Ecto neural progenitor cell (in vitro differentiated cells): Measurements from ENCODE around the gene CD200R1.
A peak's percentile ranks its signal among the peaks of the same experiment; 100 is the strongest.

Experiments
- DNase-seq: peaks from one replicate; pipeline ENCODE4 v3.0.0-alpha.2; 2018; ENCODE audit warnings: low spot score

Gene CD200R1

GRCh38 chr3:112974894-112975293 lies at the start of gene CD200R1:
CD200R1 (minus strand) TSS chr3:112975103; CDS start chr3:112974857, 246 bp downstream.
- no peak for DNase-seq

- DNase-seq: no peak
Measured at GRCh38 chr3:113021471-113021870, 46.6 kb upstream of the CD200R1 start.

- DNase-seq: peak; percentile 91
Measured at GRCh38 chr3:113019182-113020137, 44.6 kb upstream of the CD200R1 start.

- DNase-seq: no peak
Measured at GRCh38 chr3:113018536-113019181, 43.8 kb upstream of the CD200R1 start.

GRCh38 chr3:113013593-113013992 lies 38.7 kb upstream of the CD200R1 start:
- no peak for DNase-seq

GRCh38 chr3:113008117-113008516 lies 33.2 kb upstream of the CD200R1 start:
- DNase-seq: no peak

- DNase-seq: no peak
Measured at GRCh38 chr3:113006359-113007056, 31.6 kb upstream of the CD200R1 start.

GRCh38 chr3:113005611-113006010 lies 30.7 kb upstream of the CD200R1 start:
- DNase-seq: no peak

GRCh38 chr3:113002679-113003078 lies 27.8 kb upstream of the CD200R1 start:
- DNase-seq: no peak

GRCh38 chr3:113002037-113002436 lies 27.1 kb upstream of the CD200R1 start:
- no peak for DNase-seq

GRCh38 chr3:113000691-113001090 lies 25.8 kb upstream of the CD200R1 start:
- no peak for DNase-seq

- DNase-seq: no peak
Measured at GRCh38 chr3:112995800-112996199, 20.9 kb upstream of the CD200R1 start.

GRCh38 chr3:112990672-112991602 lies 16.0 kb upstream of the CD200R1 start, which contains the start of gene GTPBP8:
GTPBP8 (plus strand) TSS chr3:112990984; CDS start chr3:112991000, 16 bp downstream.
- peak; percentile 95 for DNase-seq

- DNase-seq: no peak
Measured at GRCh38 chr3:112987710-112988334, 12.9 kb upstream of the CD200R1 start.

GRCh38 chr3:112984485-112984884 lies 9.6 kb upstream of the CD200R1 start:
- no peak for DNase-seq

- no peak for DNase-seq
Measured at GRCh38 chr3:112982710-112983109, 7.8 kb upstream of the CD200R1 start.

- no peak for DNase-seq
Measured at GRCh38 chr3:112980080-112980479, 5.2 kb upstream of the CD200R1 start.

- DNase-seq: no peak
Measured at GRCh38 chr3:112979244-112979832, 4.4 kb upstream of the CD200R1 start.

- no peak for DNase-seq
Measured at GRCh38 chr3:112976953-112977352, 2.0 kb upstream of the CD200R1 start.

GRCh38 chr3:112976001-112976400 lies 1.1 kb upstream of the CD200R1 start:
- DNase-seq: no peak

GRCh38 chr3:112974178-112974517 lies 755 bp downstream of the CD200R1 start:
- DNase-seq: no peak
